OCI-LY7 (cell line): Measurements from ENCODE around the gene CTSE. TPM values are rescaled to one million over a fixed set of nuclear protein-coding genes. Genes with fewer than 3 reads are reported as not detected.

ENCODE experiments used
- BruUV-seq: library from RNA; stranded (reverse); fragments of 400-500 nt; replicated peaks from 2 replicates; lab custom pipeline; 2021; lab: Mats Ljungman, UMichigan
- CTCF ChIA-PET: fragments of 300-600 bp; sonication (Branson Sonifier 250); formaldehyde crosslinking; loops from one replicate; lab custom pipeline; 2022; ENCODE audit warnings: antibody characterized with exemption; ENCODE audit not compliant: unreplicated experiment; lab: Charles Lee
- POLR2A ChIA-PET: fragments of 300-600 bp; sonication (Branson Sonifier 250); formaldehyde crosslinking; loops from one replicate; lab custom pipeline; 2022; ENCODE audit warnings: antibody characterized with exemption; lab: Charles Lee
- DNase-seq: peaks from one replicate; pipeline ENCODE4 v3.0.0-alpha.2; 2015; ENCODE audit warnings: low spot score
- H2AFZ ChIP-seq: fragments of 200-600 bp; sonication (generic), shearing (Covaris generic); 2 replicates; pipeline ENCODE4 v1.6.1; 2014; ENCODE audit warnings: mild to moderate bottlenecking, antibody characterized with exemption, low read length, moderate library complexity
- H3K27ac ChIP-seq: fragments of 200-600 bp; sonication (generic); 2 replicates; pipeline ENCODE4 v1.5.1; 2014; ENCODE audit warnings: mixed run types, low read depth, mild to moderate bottlenecking, moderate library complexity, low read length, inconsistent platforms; ENCODE audit not compliant: poor library complexity, severe bottlenecking
- H3K36me3 ChIP-seq: fragments of 200-600 bp; sonication (generic); 2 replicates; pipeline ENCODE4 v1.6.1; 2014; ENCODE audit warnings: mild to moderate bottlenecking, antibody characterized with exemption, low read length, moderate library complexity, mixed read lengths; ENCODE audit not compliant: insufficient read depth
- H3K4me1 ChIP-seq: fragments of 200-600 bp; sonication (generic); 2 replicates; pipeline ENCODE4 v1.5.1; 2014; ENCODE audit warnings: mild to moderate bottlenecking, low read length; ENCODE audit not compliant: insufficient read depth, poor library complexity, severe bottlenecking
- H3K4me2 ChIP-seq: fragments of 200-600 bp; sonication (generic); 2 replicates; pipeline ENCODE4 v1.6.1; 2014; ENCODE audit warnings: mild to moderate bottlenecking, low read length
- H3K4me3 ChIP-seq: fragments of 200-600 bp; sonication (generic); 2 replicates; pipeline ENCODE4 v1.5.1; 2014; ENCODE audit warnings: mild to moderate bottlenecking, low read depth, low read length; ENCODE audit not compliant: poor library complexity, severe bottlenecking
- H3K79me2 ChIP-seq: fragments of 200-600 bp; sonication (generic); 2 replicates; pipeline ENCODE4 v1.6.1; 2016; ENCODE audit warnings: low read depth, mild to moderate bottlenecking, low read length, moderate library complexity, mixed read lengths; ENCODE audit not compliant: insufficient read depth
- H3K9me2 ChIP-seq: fragments of 200-600 bp; sonication (generic); 2 replicates; pipeline ENCODE4 v1.6.1; 2016; ENCODE audit warnings: mild to moderate bottlenecking, low read length, mixed read lengths; ENCODE audit not compliant: insufficient read depth
- H3K9me3 ChIP-seq: fragments of 200-600 bp; sonication (generic); 2 replicates; pipeline ENCODE4 v1.6.1; 2014; ENCODE audit warnings: mild to moderate bottlenecking, mixed run types, low read length, mixed read lengths
- H4K20me1 ChIP-seq: fragments of 200-600 bp; sonication (generic); 2 replicates; pipeline ENCODE4 v1.6.1; 2014; ENCODE audit warnings: mild to moderate bottlenecking, antibody characterized with exemption, low read length, moderate library complexity, mixed read lengths; ENCODE audit not compliant: insufficient read depth
- EZH2phosphoT487 ChIP-seq: fragments of 200-600 bp; sonication (generic); IDR thresholded peaks from 2 replicates; pipeline ENCODE4 v1.6.1; 2018; ENCODE audit warnings: low read depth, borderline replicate concordance, mild to moderate bottlenecking, mixed run types, antibody characterized with exemption, low read length, moderate library complexity, mixed read lengths
- intact Hi-C: fragments of 100-400 bp; cut with micrococcal nuclease; formaldehyde crosslinking; loops from one replicate; pipeline ENCODE4 v1.10.0; 2022; ENCODE audit not compliant: unreplicated experiment
- total RNA-seq, 2 experiments: library from RNA; depleted of rRNA in 1 of 2; stranded (reverse); fragments of >200 nt in 1 of 2; shearing (Covaris generic) in 1 of 2; gene quantifications; 2 replicates each; pipeline ENCODE4 v1.2.3, GENCODE V29; 2014 to 2022
- TF ChIP-seq, protein P1 (sequence below): fragments of 200-600 bp; sonication (generic); conservative IDR thresholded peaks from 2 replicates; pipeline ENCODE4 v1.5.1; 2014; ENCODE audit warnings: mild to moderate bottlenecking, antibody characterized with exemption, low read length, moderate library complexity, mixed read lengths

The CTSE gene
- total RNA-seq, 2 experiments from 2014 or later, result not detected

- CTCF ChIA-PET, result no interaction called here
- H2AFZ ChIP-seq, result peak overlapping the region; percentile 2; the same call in 1 of the 2 replicates
- H3K27ac ChIP-seq, result peak overlapping the region; percentile 98
- peak overlapping the region; percentile 54 for H3K4me2 ChIP-seq
- peaks cover 67% of the 10 kb centered on the region for H3K4me1 ChIP-seq
- BruUV-seq, result no TSS peak
- H3K9me3 ChIP-seq, result no peaks in the 10 kb centered on the region
- no peak for TF ChIP-seq EZH2phosphoT487
- TF ChIP-seq, protein P1, sequence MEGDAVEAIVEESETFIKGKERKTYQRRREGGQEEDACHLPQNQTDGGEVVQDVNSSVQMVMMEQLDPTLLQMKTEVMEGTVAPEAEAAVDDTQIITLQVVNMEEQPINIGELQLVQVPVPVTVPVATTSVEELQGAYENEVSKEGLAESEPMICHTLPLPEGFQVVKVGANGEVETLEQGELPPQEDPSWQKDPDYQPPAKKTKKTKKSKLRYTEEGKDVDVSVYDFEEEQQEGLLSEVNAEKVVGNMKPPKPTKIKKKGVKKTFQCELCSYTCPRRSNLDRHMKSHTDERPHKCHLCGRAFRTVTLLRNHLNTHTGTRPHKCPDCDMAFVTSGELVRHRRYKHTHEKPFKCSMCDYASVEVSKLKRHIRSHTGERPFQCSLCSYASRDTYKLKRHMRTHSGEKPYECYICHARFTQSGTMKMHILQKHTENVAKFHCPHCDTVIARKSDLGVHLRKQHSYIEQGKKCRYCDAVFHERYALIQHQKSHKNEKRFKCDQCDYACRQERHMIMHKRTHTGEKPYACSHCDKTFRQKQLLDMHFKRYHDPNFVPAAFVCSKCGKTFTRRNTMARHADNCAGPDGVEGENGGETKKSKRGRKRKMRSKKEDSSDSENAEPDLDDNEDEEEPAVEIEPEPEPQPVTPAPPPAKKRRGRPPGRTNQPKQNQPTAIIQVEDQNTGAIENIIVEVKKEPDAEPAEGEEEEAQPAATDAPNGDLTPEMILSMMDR, result no peak
- no peaks in the 10 kb centered on the region for H3K9me2 ChIP-seq
- no peaks in the 10 kb centered on the region for H4K20me1 ChIP-seq
- POLR2A ChIA-PET, result no interaction called here
- intact Hi-C loops, result loop anchor here (1.0 to 10.0 kb wide), 9 partner anchors 9 to 1528 kb away; partner anchors contain the start of genes FCMR, IKBKE and MAPKAPK2
- H3K36me3 ChIP-seq, result peaks cover 8% of the 10 kb centered on the region; the same call in 1 of the 2 replicates
- DNase-seq, result no peak
- H3K79me2 ChIP-seq, result peaks cover 23% of the 10 kb centered on the region
- peak overlapping the region; percentile 24 for H3K4me3 ChIP-seq
Observed at GRCh38 chr1:206049919-206050600, 26.4 kb upstream of the CTSE start.

DNA sequence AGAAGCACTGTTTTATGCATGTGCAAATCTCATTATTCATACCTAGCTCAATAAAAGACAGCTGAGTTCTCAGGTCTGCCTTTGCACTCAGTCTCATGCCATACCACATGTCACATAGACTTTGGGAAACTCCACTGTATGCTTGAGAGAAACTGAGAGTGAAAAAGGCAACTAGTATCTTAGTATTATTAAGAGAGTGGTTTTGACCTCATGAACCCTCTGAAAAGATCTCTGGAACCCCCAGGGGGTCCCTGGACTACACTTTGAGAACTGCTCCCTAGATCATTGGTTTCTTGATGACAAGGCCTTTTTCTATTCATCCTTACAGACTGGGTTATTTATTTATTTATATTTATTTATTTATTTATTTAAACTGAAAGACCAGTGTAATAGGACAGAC is 25.6 kb upstream of the CTSE start:
- POLR2A ChIA-PET, result interaction anchor here (1.2 kb wide), 1 partner anchor 16 kb away, joined by 3 read pairs; no protein-coding TSS in a partner anchor
- peaks cover 16% of the 10 kb centered on the region for H3K79me2 ChIP-seq
- TF ChIP-seq EZH2phosphoT487, result no peak
- H4K20me1 ChIP-seq, result no peaks in the 10 kb centered on the region
- H3K9me2 ChIP-seq, result no peaks in the 10 kb centered on the region
- H3K36me3 ChIP-seq, result peaks cover 8% of the 10 kb centered on the region; the same call in 1 of the 2 replicates
- H3K4me3 ChIP-seq, result no peak overlapping the region
- H3K4me1 ChIP-seq, result peaks cover 70% of the 10 kb centered on the region
- H3K27ac ChIP-seq, result peak overlapping the region; percentile 98
- no TSS peak for BruUV-seq
- H2AFZ ChIP-seq, result no peak overlapping the region
- intact Hi-C loops, result no loop called here
- CTCF ChIA-PET, result interaction anchor here (0.5 kb wide), 1 partner anchor 18 kb away, joined by 3 read pairs; no protein-coding TSS in a partner anchor
- no peak for DNase-seq
- peak overlapping the region; percentile 69 for H3K4me2 ChIP-seq
- no peaks in the 10 kb centered on the region for H3K9me3 ChIP-seq

DNA sequence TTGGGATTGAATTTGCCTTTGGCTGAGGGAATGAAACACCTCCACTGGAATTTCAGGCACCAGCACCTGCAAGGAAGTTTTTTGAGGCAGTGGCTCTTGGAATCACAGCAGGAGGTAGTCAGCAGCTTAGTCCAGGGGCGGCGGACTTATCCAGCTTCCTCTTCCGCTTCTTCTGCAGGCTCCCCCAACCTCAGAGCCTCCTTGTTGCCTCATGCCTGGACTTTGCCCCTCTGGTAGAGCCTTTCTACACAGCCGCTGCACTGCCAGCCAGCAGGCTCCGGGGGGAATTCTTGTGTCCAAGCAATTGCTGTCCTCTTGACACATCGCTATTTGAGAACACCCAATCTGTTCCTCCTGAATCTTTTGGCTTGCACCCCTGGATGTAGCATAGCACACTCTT is 24.9 kb upstream of the CTSE start:
- ChIA-PET CTCF (no interaction called here), POLR2A (interaction anchor here (0.7 to 1.2 kb wide), 2 partner anchors 16 to 240 kb away, joined by 3 read pairs; no protein-coding TSS in a partner anchor)
- Histone ChIP-seq H2AFZ (peak overlapping the region; percentile 32; the same call in 1 of the 2 replicates), H4K20me1 (no peaks in the 10 kb centered on the region), H3K27ac (no peak overlapping the region), H3K9me2 (no peaks in the 10 kb centered on the region), H3K36me3 (peaks cover 5% of the 10 kb centered on the region; the same call in 1 of the 2 replicates), H3K9me3 (no peaks in the 10 kb centered on the region), H3K4me2 (peak overlapping the region; percentile 69), H3K79me2 (peaks cover 8% of the 10 kb centered on the region), H3K4me3 (no peak overlapping the region), H3K4me1 (peaks cover 76% of the 10 kb centered on the region)
- DNase-seq, result no peak
- no TSS peak for BruUV-seq
- intact Hi-C loops, result no loop called here
- TF ChIP-seq, protein P1, result no peak
- TF ChIP-seq EZH2phosphoT487, result no peak
